Measurements from ENCODE around the gene FAM107B.

DNA sequence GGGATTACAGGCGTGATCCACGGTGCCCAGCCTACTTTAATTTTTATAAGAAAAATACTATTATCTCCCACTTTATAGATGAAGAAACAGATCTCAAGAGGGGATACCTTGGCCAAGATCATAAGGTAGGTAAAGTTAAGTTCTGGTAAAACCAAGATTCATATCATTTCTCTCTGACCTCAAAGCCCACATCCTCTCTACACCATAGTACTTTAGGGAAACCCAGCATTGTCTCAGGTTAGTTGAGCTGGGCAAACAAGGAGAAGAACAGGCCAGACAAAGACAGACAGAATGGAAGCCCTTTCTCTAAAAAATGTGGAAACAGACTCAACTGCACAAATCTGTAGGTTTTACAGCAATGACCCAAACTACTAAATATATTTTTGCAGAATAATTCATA is 246.2 kb downstream of the FAM107B start:
- TF ChIP-seq, protein P1, sequence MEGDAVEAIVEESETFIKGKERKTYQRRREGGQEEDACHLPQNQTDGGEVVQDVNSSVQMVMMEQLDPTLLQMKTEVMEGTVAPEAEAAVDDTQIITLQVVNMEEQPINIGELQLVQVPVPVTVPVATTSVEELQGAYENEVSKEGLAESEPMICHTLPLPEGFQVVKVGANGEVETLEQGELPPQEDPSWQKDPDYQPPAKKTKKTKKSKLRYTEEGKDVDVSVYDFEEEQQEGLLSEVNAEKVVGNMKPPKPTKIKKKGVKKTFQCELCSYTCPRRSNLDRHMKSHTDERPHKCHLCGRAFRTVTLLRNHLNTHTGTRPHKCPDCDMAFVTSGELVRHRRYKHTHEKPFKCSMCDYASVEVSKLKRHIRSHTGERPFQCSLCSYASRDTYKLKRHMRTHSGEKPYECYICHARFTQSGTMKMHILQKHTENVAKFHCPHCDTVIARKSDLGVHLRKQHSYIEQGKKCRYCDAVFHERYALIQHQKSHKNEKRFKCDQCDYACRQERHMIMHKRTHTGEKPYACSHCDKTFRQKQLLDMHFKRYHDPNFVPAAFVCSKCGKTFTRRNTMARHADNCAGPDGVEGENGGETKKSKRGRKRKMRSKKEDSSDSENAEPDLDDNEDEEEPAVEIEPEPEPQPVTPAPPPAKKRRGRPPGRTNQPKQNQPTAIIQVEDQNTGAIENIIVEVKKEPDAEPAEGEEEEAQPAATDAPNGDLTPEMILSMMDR (IDR thresholded peaks at IDR 0.05): no peak
- TF ChIP-seq POLR2A (IDR thresholded peaks at IDR 0.05): no peak

Measured in uterus (tissue), 2 donors.